HTERT RPE-1 (cell line): Measurements from ENCODE around the gene BOD1.

Source experiments
- in situ Hi-C: fragments of 300-500 bp; cut with MboI; formaldehyde crosslinking; loops from 4 replicates; pipeline ENCODE4 v1.14.3; 2020; ENCODE audit warnings: low sequenced_read_pairs

BOD1 gene

GRCh38 chr5:173642191-173642816 is 25.9 kb upstream of the BOD1 start:
- in situ Hi-C loops, result no loop called here

- in situ Hi-C loops, result no loop called here
Measured at GRCh38 chr5:173640156-173640804, 23.8 kb upstream of the BOD1 start.

- in situ Hi-C loops, result no loop called here
Measured at GRCh38 chr5:173638126-173639040, 21.9 kb upstream of the BOD1 start.

- in situ Hi-C loops, result no loop called here
Measured at GRCh38 chr5:173637340-173637739, 20.9 kb upstream of the BOD1 start.

- in situ Hi-C loops, result no loop called here
Measured at GRCh38 chr5:173634465-173634983, 18.1 kb upstream of the BOD1 start.

- in situ Hi-C loops, result no loop called here
Measured at GRCh38 chr5:173633304-173633703, 16.9 kb upstream of the BOD1 start.

GRCh38 chr5:173631478-173631877 is 15.0 kb upstream of the BOD1 start:
- in situ Hi-C loops, result no loop called here

GRCh38 chr5:173630724-173631365 is 14.4 kb upstream of the BOD1 start:
- in situ Hi-C loops, result no loop called here

GRCh38 chr5:173629628-173630027 is 13.2 kb upstream of the BOD1 start:
- in situ Hi-C loops, result no loop called here

- in situ Hi-C loops, result no loop called here
Measured at GRCh38 chr5:173628501-173628900, 12.1 kb upstream of the BOD1 start.

GRCh38 chr5:173627860-173628392 is 11.5 kb upstream of the BOD1 start:
- in situ Hi-C loops, result no loop called here

GRCh38 chr5:173627271-173627670 is 10.8 kb upstream of the BOD1 start:
- in situ Hi-C loops, result no loop called here

GRCh38 chr5:173626505-173626820 is 10.0 kb upstream of the BOD1 start:
- in situ Hi-C loops, result no loop called here

- in situ Hi-C loops, result no loop called here
Measured at GRCh38 chr5:173625673-173626504, 9.4 kb upstream of the BOD1 start.

GRCh38 chr5:173625261-173625660 is 8.8 kb upstream of the BOD1 start:
- in situ Hi-C loops, result no loop called here

- in situ Hi-C loops, result loop anchor here (25.0 kb wide), 1 partner anchor 338 kb away; no protein-coding TSS in a partner anchor
Measured at GRCh38 chr5:173624282-173624681, 7.8 kb upstream of the BOD1 start.

- in situ Hi-C loops, result loop anchor here (25.0 kb wide), 1 partner anchor 339 kb away; no protein-coding TSS in a partner anchor
Measured at GRCh38 chr5:173623789-173624188, 7.3 kb upstream of the BOD1 start.

GRCh38 chr5:173623296-173623771 is 6.9 kb upstream of the BOD1 start:
- in situ Hi-C loops, result loop anchor here (25.0 kb wide), 1 partner anchor 339 kb away; no protein-coding TSS in a partner anchor

- in situ Hi-C loops, result loop anchor here (25.0 kb wide), 1 partner anchor 340 kb away; no protein-coding TSS in a partner anchor
Measured at GRCh38 chr5:173622183-173623047, 6.0 kb upstream of the BOD1 start.
